RCC 7860 (cell line): ENCODE results near the gene THAP7.

Experiments
- DNase-seq: peaks from one replicate; pipeline ENCODE4 v3.0.0-alpha.2; 2015; ENCODE audit warnings: low spot score
- FAIRE-seq: peaks from 2 replicates; lab custom pipeline; 2012; peaks lifted over from hg19 to GRCh38; lab: Jason Lieb, UNC

THAP7 gene

DNA sequence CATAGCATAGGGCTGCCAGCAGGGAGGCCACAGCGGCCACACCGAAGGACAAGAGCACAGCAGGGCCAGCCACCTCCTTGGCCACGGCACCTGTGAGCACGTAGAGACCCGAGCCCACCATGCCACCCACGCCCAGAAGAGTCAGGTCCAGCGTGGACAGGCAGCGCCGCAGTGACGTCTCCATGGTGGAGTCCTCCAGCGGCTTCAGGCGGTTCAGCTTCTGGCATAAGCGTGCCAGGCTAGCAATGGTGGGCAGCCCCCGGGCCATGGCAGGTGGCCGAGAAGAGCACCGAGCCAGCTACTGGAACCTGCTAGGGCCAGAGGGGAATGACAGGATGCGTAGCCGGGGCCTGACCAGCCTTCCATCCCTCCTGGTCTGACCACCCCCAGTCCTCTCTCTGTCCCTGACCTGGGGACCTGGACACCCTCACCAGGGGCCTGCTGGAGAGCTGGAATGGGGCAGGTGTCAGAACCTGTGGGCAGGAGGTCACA is 29.7 kb upstream of the THAP7 start:
- no peak for FAIRE-seq
- no peak for DNase-seq

DNA sequence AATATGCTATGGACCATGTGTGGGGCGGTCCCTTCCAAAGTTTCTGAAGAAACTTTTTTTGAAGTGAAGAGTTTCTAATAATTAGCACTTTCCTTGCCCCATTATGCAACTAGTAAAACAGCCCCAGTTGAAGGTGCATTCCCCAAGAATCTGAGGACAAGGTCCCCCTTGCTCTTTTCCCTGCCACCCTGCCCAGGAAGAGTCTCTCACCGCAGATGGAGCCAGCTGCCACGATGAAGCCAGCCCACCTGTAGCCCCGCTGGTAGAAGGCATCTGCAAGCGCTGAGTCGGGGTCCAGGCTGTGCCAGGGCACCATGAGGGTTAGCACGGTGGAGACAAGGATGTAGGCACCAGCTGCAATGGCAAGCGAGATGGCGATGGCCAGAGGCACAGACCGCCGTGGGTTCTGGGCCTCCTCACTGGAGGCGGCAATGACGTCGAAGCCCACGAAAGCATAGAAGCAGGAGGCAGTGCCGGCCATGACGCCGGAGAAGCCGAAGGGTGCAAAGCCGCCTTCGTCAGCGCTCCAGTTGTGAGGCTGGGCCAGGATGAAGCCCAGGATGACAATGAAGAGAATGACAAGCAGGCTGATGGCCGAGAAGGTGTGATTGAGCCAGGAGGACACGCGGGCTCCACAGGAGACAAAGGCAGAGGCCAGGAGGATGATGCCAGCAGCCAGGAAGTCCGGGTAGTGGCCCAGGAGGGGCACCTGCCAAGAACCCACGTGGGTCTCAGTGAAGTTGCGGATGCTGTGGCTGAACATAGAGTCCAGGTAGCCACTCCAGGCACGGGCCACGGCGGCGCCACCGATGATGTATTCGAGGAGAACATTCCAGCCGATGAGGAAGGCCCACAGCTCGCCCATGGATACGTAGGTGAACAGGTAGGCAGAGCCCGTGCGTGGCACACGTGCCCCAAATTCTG is 29.0 kb upstream of the THAP7 start:
- FAIRE-seq: no peak
- no peak for DNase-seq

DNA sequence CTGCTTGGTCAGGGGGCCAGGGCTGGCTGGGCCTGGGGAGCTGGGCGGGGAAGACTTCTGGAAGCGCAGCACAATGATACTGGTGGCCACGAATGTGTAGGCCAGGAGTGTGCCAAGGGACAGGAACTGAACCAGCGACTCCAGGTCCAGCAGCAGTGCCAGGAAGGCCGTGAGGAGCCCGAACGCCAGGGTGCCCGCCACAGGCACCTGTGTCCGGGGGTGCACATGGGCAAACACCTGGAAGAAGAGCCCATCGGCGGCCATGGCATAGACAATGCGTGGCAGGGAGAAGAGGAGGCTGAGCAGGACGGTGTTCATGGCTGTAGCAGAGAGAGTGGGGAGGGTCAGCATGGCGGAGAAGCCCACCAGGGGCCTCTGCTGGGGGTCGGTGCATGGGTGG is 28.1 kb upstream of the THAP7 start:
- no peak for FAIRE-seq

DNA sequence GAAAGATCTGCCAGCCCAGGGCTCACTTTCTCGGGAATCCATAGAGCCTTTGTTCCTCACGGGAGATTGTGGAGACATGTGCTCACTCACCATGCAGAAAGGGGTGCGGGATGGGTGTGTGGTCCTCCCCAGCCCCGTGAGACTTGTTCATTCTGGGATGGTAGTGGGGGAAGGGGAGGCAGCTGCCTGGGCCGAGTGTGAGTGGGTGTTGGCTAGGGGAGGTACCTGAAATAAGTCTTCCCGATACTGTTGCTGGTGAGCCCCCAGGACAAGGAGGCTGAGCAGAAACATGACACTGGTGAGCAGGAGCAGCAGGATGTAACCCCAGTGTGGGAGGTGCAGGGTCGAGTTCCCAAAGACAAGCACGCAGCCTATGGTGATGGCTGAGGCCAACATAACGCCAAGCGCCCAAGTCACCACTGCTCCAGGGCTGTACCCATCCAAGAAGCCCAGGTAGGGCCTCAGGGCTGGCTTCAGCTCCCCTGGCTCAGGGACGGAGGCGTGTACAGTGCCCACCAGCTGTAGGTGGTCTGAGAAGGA is 27.6 kb upstream of the THAP7 start:
- no peak for DNase-seq
- no peak for FAIRE-seq

More for the DNA sequence above, 28.1 kb upstream of the THAP7 start:
- DNase-seq: no peak

DNA sequence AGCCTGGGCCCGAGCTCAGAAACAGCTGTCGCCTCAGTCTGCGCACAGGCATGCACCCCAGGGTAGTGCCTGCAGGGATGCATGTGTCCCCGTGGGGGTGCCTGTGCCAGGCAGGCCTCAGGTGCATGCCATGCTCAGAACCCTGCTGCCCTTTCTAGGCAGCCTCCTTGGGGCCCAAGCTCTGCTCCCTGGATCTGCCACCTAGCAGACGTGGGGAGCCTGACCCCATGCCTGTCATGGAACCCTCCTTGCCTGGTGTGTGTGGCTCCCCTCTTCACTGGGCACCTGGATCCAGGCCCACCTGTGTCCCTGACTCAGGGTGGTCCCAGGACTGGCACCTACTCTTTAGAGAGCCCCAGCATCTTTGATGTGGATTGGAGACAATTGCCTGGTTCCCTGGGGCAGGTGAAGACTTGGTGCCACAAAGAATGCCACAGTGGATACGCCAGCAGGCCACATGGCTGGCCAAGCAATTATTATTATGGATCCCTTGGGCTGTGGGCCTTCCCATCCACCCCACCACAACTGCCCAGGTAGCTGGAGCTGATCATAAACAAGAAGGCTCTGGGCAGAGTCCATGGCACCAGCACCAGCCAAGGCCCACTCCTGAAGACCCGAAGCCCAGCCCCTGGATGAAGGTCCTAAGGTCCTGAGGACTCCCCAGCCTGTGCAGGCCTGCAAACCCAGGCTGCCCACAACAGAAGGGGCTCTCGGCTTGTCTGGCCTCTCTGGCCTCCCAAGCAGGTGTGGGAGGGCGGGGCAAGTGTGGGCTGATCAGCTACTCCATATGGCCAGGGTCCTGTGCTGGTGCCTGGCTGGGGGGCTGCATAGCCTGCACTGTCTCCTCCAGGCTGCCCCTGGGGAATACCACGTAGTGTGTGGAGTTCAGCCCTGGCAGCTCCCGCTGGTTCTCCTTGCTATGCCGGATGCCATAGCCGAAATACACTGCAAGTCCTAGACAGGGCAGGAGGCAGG is 26.6 kb upstream of the THAP7 start:
- DNase-seq: no peak
- FAIRE-seq: no peak

DNA sequence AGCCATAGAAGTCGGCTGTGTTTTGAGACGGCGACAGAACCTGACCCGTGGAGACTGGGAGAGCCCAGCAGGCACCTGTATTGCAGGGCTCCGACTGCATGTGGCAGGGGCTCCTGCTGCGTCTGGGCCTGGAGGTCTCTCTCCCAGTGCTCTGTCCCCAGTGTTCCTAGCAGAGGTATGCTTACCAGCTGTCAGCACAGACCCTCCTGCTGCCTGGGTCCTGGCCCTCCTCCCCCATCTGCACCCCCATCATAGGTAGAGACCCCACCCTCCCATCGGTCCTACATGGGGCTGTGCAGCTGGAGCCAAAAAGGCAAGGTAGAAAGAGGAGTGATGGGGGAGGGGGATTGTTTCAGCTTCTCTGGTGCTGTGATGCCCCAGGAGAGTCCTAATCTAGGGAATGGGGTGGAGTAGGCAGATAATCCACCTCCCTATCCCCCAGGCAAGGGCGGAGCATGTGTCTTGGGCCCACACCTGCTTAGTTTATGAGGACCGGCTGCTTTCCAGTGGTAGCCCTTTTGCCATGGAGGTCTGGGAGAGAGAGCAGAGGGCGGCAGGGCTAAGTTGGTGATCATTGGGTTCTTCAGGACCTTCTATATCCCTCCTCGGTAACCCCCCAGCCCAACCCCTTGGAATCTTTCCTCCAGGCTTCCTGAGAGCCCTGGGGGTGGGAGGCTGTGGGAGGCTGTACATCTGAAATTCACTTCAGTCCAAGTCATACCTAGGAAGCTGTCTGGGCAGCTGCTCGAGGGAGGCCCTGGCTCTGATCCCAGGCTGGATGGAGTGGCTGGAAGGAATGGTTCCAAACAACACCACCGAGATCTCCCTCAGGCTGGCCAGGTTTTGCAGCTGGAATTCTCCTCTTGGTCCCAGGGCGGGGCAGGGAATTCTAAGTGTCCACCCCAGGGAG is 25.1 kb upstream of the THAP7 start:
- FAIRE-seq: no peak

DNA sequence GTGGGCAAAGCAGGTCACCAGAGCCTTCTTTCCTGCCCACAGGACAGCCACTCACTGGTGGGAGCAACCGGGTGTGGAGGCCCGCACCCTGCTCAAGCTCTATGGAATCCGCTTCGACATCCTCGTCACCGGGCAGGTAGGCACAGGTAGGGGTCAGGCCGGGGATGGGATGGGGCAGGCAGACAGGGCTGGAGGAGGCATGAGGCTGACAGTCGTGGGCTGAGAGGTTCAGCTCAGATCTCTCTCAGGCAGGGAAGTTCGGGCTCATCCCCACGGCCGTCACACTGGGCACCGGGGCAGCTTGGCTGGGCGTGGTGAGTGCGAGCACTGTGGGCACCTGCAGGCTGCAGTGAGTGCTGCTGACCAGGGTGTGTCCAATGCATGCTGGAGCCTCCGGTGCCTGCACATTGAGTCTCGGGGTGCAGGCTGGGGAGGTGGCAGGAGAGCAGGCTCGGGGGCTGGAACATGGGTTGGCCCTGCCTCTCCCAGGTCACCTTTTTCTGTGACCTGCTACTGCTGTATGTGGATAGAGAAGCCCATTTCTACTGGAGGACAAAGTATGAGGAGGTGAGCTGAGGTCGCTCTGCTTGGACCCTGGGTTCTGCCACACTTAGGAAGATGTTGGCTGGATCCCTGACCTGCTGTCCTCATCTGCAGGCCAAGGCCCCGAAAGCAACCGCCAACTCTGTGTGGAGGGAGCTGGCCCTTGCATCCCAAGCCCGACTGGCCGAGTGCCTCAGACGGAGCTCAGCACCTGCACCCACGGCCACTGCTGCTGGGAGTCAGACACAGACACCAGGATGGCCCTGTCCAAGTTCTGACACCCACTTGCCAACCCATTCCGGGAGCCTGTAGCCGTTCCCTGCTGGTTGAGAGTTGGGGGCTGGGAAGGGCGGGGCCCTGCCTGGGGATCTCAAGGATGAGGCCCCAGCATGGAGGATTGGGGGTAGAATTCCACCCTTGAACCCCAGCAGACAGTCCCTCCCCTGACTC is 24.1 kb upstream of the THAP7 start:
- DNase-seq (no peak), FAIRE-seq (no peak)

More for the DNA sequence above, 25.1 kb upstream of the THAP7 start:
- DNase-seq: no peak

DNA sequence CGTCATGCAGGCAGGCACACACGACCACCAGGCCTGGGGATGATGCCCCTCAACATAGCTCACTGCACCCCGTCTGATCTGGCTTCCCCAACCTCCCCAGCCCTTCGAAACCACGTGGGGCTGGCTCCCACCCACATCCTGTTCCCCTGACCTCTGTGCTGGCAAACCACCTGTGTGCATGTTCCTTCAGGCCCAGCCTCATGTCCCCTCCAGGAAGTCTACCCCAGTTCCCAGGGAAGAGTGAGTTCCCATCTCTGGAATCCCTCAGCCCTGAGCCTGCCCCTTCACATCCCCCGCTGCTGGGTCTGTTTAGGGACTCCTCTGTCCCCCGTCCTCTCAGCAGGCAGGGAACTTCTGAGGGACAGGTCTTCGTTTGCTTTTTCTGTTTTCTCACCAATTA is 23.3 kb upstream of the THAP7 start:
- FAIRE-seq (no peak), DNase-seq (no peak)

DNA sequence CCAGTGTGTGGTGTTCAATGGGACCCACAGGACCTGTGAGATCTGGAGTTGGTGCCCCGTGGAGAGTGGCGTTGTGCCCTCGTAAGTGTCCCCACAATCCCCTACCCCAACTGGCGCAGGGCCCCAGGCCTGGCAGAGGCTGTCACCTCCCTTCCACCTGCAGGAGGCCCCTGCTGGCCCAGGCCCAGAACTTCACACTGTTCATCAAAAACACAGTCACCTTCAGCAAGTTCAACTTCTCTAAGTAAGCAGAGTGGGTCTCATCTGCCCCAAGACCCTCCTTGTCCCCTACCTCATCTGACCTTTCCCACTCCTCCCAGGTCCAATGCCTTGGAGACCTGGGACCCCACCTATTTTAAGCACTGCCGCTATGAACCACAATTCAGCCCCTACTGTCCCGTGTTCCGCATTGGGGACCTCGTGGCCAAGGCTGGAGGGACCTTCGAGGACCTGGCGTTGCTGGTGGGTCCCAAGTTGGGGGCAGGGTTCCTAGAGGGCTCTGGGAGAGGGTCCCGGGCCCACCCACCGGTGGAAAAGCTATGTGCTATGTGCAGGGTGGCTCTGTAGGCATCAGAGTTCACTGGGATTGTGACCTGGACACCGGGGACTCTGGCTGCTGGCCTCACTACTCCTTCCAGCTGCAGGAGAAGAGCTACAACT is 21.2 kb upstream of the THAP7 start:
- no peak for FAIRE-seq
- no peak for DNase-seq

DNA sequence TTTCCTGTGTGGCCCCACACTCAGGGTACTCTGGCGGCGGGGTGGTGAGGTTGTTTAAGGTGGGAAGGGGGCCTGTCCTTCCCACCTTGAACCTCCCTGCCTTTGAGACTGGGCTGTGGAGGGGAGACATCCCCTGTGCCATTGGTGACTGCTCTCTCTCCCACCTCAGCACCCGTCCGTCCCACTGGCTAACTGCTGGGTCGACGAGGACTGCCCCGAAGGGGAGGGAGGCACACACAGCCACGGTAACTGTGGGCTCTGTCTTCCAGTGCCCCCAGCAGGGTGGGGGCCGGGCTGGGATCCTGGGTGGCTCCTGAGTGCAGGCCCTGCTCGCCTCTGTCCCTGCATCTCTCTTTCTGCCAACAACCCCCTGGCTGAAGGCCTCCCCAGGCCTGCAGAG is 20.6 kb upstream of the THAP7 start:
- FAIRE-seq: no peak

DNA sequence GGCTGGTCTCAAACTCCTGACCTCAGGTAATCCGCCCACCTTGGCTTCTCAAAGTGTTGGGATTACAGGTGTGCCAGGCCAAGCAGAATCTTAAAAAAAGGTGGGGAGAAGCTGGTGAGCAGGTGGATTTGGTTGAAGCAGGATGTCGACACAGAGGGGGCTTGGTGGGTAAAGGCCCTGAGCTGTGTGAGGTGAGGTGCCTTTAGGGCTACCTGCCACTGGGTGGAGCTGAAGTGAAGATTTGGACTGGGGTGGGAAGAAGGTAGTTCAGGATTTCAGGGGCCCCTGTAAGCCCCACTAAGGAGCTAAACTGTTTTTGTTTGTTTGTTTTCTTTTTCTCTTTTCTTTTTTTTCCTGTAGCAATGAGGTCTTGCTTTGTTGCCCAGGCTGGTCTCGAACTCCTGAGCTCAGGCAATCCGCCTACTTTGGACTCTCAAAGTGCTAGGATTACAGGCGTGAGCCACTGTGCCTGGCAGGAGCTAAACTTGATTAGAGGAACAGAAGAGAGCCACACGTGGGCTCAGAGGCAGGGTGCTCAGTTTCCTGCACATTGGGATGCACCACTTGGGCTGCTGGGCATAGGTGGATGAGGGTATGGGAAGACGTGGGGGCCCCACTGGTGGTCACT is 19.0 kb upstream of the THAP7 start:
- DNase-seq (no peak), FAIRE-seq (no peak)

More for the DNA sequence above, 20.6 kb upstream of the THAP7 start:
- no peak for DNase-seq

DNA sequence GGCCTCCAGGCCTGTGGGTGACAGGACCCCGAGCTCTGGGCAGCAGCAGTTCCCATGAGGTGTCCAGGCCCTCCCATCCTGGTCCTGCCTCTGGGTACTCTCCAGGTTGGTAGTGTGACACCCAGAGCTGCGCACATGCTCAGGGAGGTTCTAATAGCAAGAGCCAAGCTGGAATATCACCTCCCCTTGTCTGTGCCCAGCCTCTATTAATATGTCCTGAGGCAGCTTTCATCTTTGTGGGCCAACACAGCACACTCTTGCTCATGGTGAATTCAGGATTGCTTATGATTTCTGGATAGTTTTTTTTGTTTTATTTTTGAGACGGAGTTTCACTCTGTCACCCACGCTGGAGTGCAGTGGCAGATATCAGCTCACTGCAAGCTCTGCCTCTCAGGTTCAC is 16.4 kb upstream of the THAP7 start:
- DNase-seq (no peak), FAIRE-seq (no peak)

DNA sequence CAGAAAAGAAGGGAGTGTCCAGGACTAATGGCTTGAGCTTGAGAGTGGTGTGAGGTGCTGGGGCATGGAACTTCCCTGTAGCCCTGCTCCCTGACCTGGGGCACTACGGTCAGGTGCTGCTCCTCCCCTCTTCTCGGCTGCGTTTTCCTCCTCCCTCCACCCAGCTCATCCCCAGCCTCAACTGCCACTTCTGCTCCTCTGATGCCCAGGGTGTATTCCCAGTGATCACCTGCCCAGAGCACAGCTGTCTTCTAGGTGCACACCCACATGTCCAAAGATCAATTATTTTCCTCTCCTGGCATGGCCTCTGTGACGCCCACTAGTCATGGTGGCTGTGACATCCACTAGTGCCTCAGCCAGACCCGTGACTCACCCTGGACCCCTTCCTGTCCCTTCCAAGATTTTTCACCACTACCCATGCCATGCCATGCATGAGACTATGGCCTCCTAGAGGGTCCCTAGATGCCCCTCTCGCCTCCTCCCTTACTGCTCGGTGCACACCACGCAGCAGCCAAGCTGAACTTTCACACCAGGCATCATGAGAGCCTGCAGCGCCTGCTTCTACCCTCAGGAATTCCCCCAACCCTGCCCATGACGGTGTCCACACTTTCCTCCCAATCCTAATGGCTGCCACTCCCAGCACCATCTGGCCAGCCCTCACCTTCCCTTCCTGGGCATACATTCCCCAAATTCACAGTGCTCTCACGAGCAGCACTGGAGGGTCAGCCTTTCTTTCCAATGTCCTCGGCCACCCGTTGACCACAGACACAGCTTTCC is 14.9 kb upstream of the THAP7 start:
- FAIRE-seq (no peak), DNase-seq (no peak)

DNA sequence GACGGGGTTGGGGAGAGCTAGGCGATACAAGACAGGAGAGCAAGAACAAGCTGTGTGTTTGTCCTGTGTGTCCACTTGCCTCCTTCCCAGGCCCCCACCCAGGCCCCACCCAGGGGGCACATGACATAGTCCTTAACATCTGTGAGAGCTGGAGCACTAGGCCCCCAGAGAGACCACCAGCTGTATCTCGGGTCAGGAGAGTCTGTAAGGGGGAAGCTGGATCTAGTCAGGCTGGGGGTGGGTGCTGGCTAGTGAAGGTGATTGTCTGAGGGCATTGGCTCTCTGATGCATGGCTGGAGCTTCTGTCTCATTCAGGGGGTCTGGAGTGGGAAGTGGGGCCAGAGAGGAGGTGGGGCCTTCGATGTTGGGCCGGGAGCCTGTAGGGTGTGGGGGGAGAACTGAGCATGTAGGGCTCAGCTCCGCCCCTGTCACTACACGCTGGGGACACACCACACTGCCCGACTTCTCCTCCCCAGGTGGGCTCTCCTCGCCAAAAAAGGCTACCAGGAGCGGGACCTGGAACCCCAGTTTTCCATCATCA is 13.6 kb upstream of the THAP7 start:
- DNase-seq (no peak), FAIRE-seq (no peak)

DNA sequence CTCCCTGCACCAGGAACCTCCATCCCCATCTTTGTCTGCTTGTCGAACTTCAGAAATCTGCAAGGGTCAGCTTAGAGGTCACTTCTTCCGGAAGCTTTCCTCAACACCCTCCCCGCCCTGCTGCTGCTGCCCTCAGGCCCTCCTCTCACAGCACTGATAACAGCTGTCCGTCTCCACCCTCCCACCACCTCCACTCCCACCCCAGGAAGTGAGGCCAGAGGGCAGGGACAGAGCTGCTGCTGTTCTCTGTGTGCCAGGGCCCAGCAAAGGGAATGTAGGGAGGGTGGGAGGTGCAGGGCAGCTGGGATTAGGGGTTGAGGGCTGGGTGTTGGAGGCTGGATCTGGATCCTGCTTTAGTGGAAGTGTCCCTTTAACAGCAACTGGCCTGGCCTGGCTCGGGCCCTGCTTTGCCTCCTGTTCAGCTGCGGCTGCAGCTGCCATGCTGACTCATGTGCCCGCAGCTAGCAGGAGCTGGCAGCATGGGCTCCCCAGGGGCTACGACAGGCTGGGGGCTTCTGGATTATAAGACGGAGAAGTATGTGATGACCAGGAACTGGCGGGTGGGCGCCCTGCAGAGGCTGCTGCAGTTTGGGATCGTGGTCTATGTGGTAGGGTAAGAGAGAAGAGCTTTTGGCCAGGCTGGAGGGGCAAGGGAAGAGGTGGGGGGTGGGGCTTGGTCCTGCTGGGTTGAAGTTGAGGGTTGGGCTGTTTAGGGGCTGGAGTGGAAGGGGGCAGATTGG is 13.0 kb upstream of the THAP7 start, which contains the start of gene P2RX6:
Gene P2RX6 (plus strand): TSS at position 440 of the 740 bp plus-strand sequence. CDS start 10 bp downstream, at position 450.
- no peak for FAIRE-seq
- DNase-seq: peak; percentile 36

DNA sequence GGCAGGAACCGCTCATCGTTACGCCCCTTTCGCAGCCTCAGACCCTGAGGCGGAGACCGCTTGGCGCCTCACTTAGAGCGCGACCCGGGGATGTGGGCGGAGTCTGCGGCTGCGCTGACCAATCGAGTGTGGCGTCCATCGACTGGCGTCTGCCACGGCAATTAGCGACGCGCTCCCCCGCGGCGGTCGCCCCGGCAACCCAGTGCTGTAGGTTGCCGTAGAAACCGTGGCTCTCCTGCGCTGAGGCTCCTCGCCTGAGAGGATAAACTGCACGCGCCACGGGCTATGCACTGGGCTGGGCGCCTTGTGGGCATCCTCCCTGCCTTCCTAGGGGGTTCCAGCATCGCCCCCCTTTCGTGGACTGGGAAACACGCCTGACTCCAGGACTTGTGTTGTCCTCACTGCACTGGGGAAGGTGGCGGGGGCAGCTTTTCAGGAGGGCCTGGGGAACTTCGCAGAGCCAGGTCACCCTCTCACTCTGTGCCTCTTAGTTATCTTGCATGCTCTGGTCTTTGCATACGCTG is 12.3 kb upstream of the THAP7 start:
- peak; percentile 73 for DNase-seq
- no peak for FAIRE-seq
